ENCODE measurements around the gene SRBD1. TPM values are rescaled to one million over a fixed set of nuclear protein-coding genes. Genes with fewer than 3 reads are reported as not detected.

SRBD1 gene
- total and polyA plus RNA-seq, 7 donors = 2.3 to 6.4 (median 4.0) TPM

GRCh38 chr2:45448217-45448616, 162.8 kb downstream of the SRBD1 start:
- Histone ChIP-seq H3K27ac (no peak overlapping the region), H3K36me3 (ENCODE audit: insufficient read depth in 1 of 2, low read depth in 1 of 2) (no peaks in the 10 kb centered on the region), H3K27me3 (ENCODE audit: insufficient read depth in 3 of 3, low read length in 2 of 3) (no peaks in the 10 kb centered on the region), H3K4me3 (no peak overlapping the region), H3K4me1 (no peaks in the 10 kb centered on the region), H3K9me3 (no peaks in the 10 kb centered on the region)
- intact Hi-C loops (cut with DNase I) = no loop called here
- no peak for ATAC-seq
- no peak for TF ChIP-seq CTCF (IDR thresholded peaks at IDR 0.05)
- WGBS, 3 donors = 97 to 99% (median 98%) methylated on average over 3 of the region's 3 CpGs
- no peak for DNase-seq

DNA sequence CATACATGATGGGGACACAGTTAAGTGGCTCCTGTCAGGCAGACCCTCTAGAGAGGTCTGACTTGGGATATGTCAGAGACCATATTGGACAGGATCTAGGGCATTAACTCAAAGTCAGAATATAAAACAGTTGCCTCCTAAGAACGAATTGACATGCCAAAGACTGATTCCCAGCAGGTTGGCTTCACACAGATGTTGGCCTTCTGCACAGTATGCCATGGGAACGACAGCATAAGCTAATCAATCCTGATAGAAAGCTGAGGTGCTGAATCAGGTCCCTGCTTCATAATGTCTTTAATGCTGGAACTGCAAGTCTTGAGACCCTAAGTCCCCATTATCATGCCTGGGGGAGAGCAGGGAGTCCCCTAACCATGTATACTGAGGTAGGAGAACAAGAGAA, 165.1 kb downstream of the SRBD1 start:
- Histone ChIP-seq H3K9me3 (no peaks in the 10 kb centered on the region), H3K27me3 (ENCODE audit: insufficient read depth in 3 of 3, low read length in 2 of 3) (no peaks in the 10 kb centered on the region), H3K4me3 (no peak overlapping the region), H3K4me1 (no peaks in the 10 kb centered on the region), H3K36me3 (ENCODE audit: insufficient read depth in 1 of 2, low read depth in 1 of 2) (no peaks in the 10 kb centered on the region), H3K27ac (no peak overlapping the region)
- WGBS, 3 donors = 62 to 78% (median 72%) methylated on average over 2 of the region's 2 CpGs
- intact Hi-C loops (cut with DNase I) = no loop called here
- DNase-seq (no peak), ATAC-seq (no peak)
- TF ChIP-seq CTCF (IDR thresholded peaks at IDR 0.05) = no peak

DNA sequence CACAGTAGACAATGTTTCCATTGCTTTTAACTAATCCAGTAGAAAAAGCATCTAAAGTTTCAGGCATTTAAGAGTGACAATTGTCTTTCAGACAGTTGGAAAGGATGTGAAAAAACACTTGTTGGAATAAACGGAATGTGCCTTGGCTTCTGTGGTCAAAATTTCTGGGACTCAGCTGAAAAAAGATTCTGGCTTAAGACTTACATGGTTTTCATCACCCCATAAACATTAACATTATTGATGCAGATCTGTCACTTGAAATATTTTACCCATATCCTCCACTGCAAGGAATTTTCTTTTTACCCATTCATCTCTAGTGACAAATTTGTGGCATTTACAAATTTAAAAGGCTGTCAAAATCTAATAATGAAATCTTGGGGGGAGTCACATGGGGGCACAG, 166.0 kb downstream of the SRBD1 start:
- intact Hi-C loops (cut with DNase I) = no loop called here
- WGBS, 3 donors = 44 to 53% (median 46%) methylated on average over 1 of the region's 1 CpG
- Histone ChIP-seq H3K4me3 (no peak overlapping the region), H3K36me3 (ENCODE audit: insufficient read depth in 1 of 2, low read depth in 1 of 2) (no peaks in the 10 kb centered on the region), H3K9me3 (no peaks in the 10 kb centered on the region), H3K27me3 (ENCODE audit: insufficient read depth in 3 of 3, low read length in 2 of 3) (no peaks in the 10 kb centered on the region), H3K4me1 (no peaks in the 10 kb centered on the region), H3K27ac (no peak overlapping the region)
- DNase-seq = no peak
- TF ChIP-seq CTCF (IDR thresholded peaks at IDR 0.05) = no peak
- no peak for ATAC-seq

GRCh38 chr2:45443012-45443411, 168.1 kb downstream of the SRBD1 start:
- H3K27me3 ChIP-seq (ENCODE audit: insufficient read depth in 3 of 3, low read length in 2 of 3) = no peaks in the 10 kb centered on the region
- H3K4me1 ChIP-seq = no peaks in the 10 kb centered on the region
- no peak for TF ChIP-seq CTCF (IDR thresholded peaks at IDR 0.05)
- 51 to 76% (median 56%) methylated on average over 1 of the region's 1 CpG for WGBS, 3 donors
- H3K27ac ChIP-seq = no peak overlapping the region
- no peak for ATAC-seq
- intact Hi-C loops (cut with DNase I) = no loop called here
- H3K4me3 ChIP-seq = no peak overlapping the region
- no peaks in the 10 kb centered on the region for H3K9me3 ChIP-seq
- DNase-seq = no peak
- no peaks in the 10 kb centered on the region for H3K36me3 ChIP-seq (ENCODE audit: insufficient read depth in 1 of 2, low read depth in 1 of 2)

DNA sequence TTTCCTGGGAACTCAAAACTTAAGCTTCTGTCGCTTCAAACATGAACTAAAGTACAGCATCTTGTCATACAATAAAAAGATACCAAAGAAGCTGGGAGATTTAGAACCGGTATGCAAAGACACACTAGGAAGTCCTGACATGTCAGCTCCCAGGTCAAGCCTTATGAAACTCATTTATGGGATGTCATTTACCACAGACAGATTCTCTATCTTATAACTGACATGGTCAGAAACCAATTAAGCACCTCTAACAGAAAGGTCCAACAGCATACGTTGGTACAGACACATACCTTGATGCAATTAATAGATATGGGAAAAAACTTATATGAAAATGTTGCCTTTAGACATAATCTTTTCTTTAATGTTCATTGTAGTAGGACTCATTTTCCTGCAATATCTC, 169.0 kb downstream of the SRBD1 start:
- Histone ChIP-seq H3K27me3 (ENCODE audit: insufficient read depth in 3 of 3, low read length in 2 of 3) (no peaks in the 10 kb centered on the region), H3K9me3 (no peaks in the 10 kb centered on the region), H3K27ac (no peak overlapping the region), H3K4me1 (no peaks in the 10 kb centered on the region), H3K36me3 (ENCODE audit: insufficient read depth in 1 of 2, low read depth in 1 of 2) (no peaks in the 10 kb centered on the region), H3K4me3 (no peak overlapping the region)
- ATAC-seq (no peak), DNase-seq (no peak)
- 94 to 97% (median 96%) methylated on average over 3 of the region's 3 CpGs for WGBS, 3 donors
- TF ChIP-seq CTCF (IDR thresholded peaks at IDR 0.05) = no peak
- intact Hi-C loops (cut with DNase I) = no loop called here

Measured in psoas muscle (tissue), 8 donors.